K562 (cell line): ENCODE results near the gene MC1R. TPM values are rescaled to one million over a fixed set of nuclear protein-coding genes. Genes with fewer than 3 reads are reported as not detected.
"Not testable (repeated sequence)": the region's sequence is repeated elsewhere in the genome, so short reads cannot be mapped to it uniquely, and the experiment has no call there.

Experiments
- ATAC-seq: fragments of 200-7000 bp; cut with Tn5 transposase; 3 replicates; pipeline ENCODE4 v1.9.1; 2020; ENCODE audit warnings: moderate library complexity
- BruUV-seq: library from RNA; stranded (reverse); fragments of 400-500 nt; replicated peaks from 2 replicates; lab custom pipeline; 2021; lab: Mats Ljungman, UMichigan
- CTCF ChIA-PET: fragments of 300-600 bp; formaldehyde crosslinking; extraction: SDS; loops from one replicate; lab custom pipeline; 2021; ENCODE audit warnings: low intra/inter-chr PET ratio; lab: Yijun Ruan, JAX
- POLR2A ChIA-PET: fragments of 300-600, 350-650 bp; sonication (Branson Sonifier 250); formaldehyde crosslinking; extraction: SDS; loops from one replicate; lab custom pipeline; 2021; ENCODE audit warnings: antibody characterized with exemption, inconsistent platforms; lab: Yijun Ruan, JAX
- DNase-seq, 4 experiments: peaks; one replicate each; pipeline versions ENCODE4 v3.0.0 to v3.0.0-alpha.2; 2011 to 2018; ENCODE audit warnings: low spot score in 3 of 4, mixed read lengths in 3 of 4; ENCODE audit errors: extremely low read depth in 1 of 4
- FAIRE-seq: peaks from 2 replicates; lab custom pipeline; 2011; peaks lifted over from hg19 to GRCh38; lab: Jason Lieb, UNC
- H2AFZ ChIP-seq: 2 replicates; pipeline ENCODE4 v1.6.0; 2011; ENCODE audit warnings: low read depth, low read length, control low read depth, inconsistent platforms
- H3K27ac ChIP-seq: fragments of 200-600 bp; 3 replicates; pipeline ENCODE4 v1.8.0; 2011; ENCODE audit warnings: low read depth, mild to moderate bottlenecking, control low read depth, inconsistent platforms, low read length, moderate library complexity, mixed read lengths; ENCODE audit errors: extremely low read depth
- H3K27me3 ChIP-seq, 2 experiments: fragments of 300-600 bp in 1 of 2; 2 replicates in 1 of 2; 3 replicates in 1 of 2; pipeline versions ENCODE4 v1.6.0 to v1.8.0; 2011; ENCODE audit warnings: inconsistent platforms in 2 of 2, low read length in 2 of 2, mild to moderate bottlenecking in 1 of 2, mixed read lengths in 1 of 2, moderate library complexity in 1 of 2; ENCODE audit not compliant: control insufficient read depth in 2 of 2, insufficient read depth in 2 of 2
- H3K36me3 ChIP-seq: fragments of 300-600 bp; 3 replicates; pipeline ENCODE4 v1.8.0; 2011; ENCODE audit warnings: mild to moderate bottlenecking, low read length, inconsistent platforms; ENCODE audit not compliant: control insufficient read depth, insufficient read depth
- H3K4me1 ChIP-seq, 2 experiments: fragments of 200-600 bp in 1 of 2; replicated peaks in 1 of 2; 2 replicates in 1 of 2; 3 replicates in 1 of 2; pipeline versions ENCODE4 v1.5.1 to v1.8.0; 2011; ENCODE audit warnings: inconsistent platforms in 2 of 2, low read length in 2 of 2, mild to moderate bottlenecking in 1 of 2, mixed read lengths in 1 of 2, moderate library complexity in 1 of 2; ENCODE audit not compliant: control insufficient read depth in 2 of 2, insufficient read depth in 2 of 2
- H3K4me2 ChIP-seq: 2 replicates; pipeline ENCODE4 v1.6.1; 2011; ENCODE audit warnings: low read length, control low read depth, inconsistent platforms, mixed read lengths; ENCODE audit not compliant: insufficient read depth
- H3K4me3 ChIP-seq: fragments of 200-600 bp; sonication (generic), shearing (Covaris generic); 2 replicates; pipeline ENCODE4 v1.5.1; 2016; ENCODE audit warnings: control low read depth, inconsistent platforms
- H3K79me2 ChIP-seq: fragments of 200-600 bp; 3 replicates; pipeline ENCODE4 v1.8.0; 2011; ENCODE audit warnings: low read length, inconsistent platforms; ENCODE audit not compliant: control insufficient read depth, insufficient read depth
- H3K9ac ChIP-seq, 2 experiments: 2 replicates each; pipeline versions ENCODE4 v1.6.0 to v1.6.1; 2011; ENCODE audit warnings: low read depth in 2 of 2, low read length in 2 of 2, control low read depth in 1 of 2, inconsistent platforms in 1 of 2, mild to moderate bottlenecking in 1 of 2, mixed read lengths in 1 of 2; ENCODE audit not compliant: insufficient read depth in 1 of 2
- H3K9me1 ChIP-seq: one replicate; pipeline ENCODE4 v1.6.0; 2011; ENCODE audit warnings: inconsistent platforms, mild to moderate bottlenecking, low read length, moderate library complexity; ENCODE audit not compliant: control insufficient read depth, insufficient read depth
- H3K9me3 ChIP-seq: replicated peaks from 2 replicates; pipeline ENCODE4 v1.5.1; 2011; ENCODE audit warnings: low read depth, low read length, inconsistent platforms; ENCODE audit not compliant: control insufficient read depth, insufficient read depth
- H4K20me1 ChIP-seq: replicated peaks from 2 replicates; pipeline ENCODE4 v1.6.1; 2011; ENCODE audit warnings: low read length, inconsistent platforms, mixed read lengths; ENCODE audit not compliant: control insufficient read depth, insufficient read depth
- EP400 ChIP-seq: fragments of 450-650 bp; IDR thresholded peaks from 2 replicates; pipeline ENCODE4 v1.6.1; 2017; ENCODE audit warnings: antibody characterized with exemption, mild to moderate bottlenecking, moderate library complexity
- POLR2G ChIP-seq: fragments of 200-400 bp; formaldehyde crosslinking; IDR thresholded peaks from 2 replicates; pipeline ENCODE4 v1.6.1; 2017; ENCODE audit warnings: low read depth, mild to moderate bottlenecking, antibody characterized with exemption, low read length, moderate library complexity
- RBFOX2 ChIP-seq: fragments of 200-400 bp; formaldehyde crosslinking; IDR thresholded peaks from 2 replicates; pipeline ENCODE4 v1.6.1; 2017; ENCODE audit warnings: low read depth, mild to moderate bottlenecking, low read length, moderate library complexity
- TEAD1 ChIP-seq, 2 experiments: fragments of 450-650 bp in 1 of 2; sonication (generic) in 1 of 2; formaldehyde crosslinking; IDR thresholded peaks; 2 replicates each; pipeline versions ENCODE4 v1.4.0 to v1.8.0; 2020 to 2022; ENCODE audit warnings: mild to moderate bottlenecking in 2 of 2, missing genetic modification reagents in 1 of 2
- ZFP30 ChIP-seq: fragments of 250-450 bp; sonication (Bioruptor Pico); IDR thresholded peaks from 2 replicates; pipeline ENCODE4 v1.8.0; 2022; ENCODE audit warnings: moderate library complexity, mild to moderate bottlenecking, inconsistent platforms, borderline replicate concordance
- ZNF121 ChIP-seq: sonication (generic); formaldehyde crosslinking; conservative IDR thresholded peaks from 2 replicates; pipeline ENCODE4 v1.8.0; 2022; ENCODE audit warnings: missing genetic modification reagents
- ZNF77 ChIP-seq: fragments of 250-450 bp; sonication (Bioruptor Pico); IDR thresholded peaks from 2 replicates; pipeline ENCODE4 v1.5.0; 2020
- WGBS: fragments of 100-300 bp; shearing (Covaris generic); methylation state at CpG from one replicate; pipeline ENCODE4 v1.1.6; 2016; ENCODE audit warnings: low coverage, mixed read lengths; ENCODE audit not compliant: insufficient coverage; ENCODE audit errors: missing lambda C conversion rate; 5-methylcytosine and 5-hydroxymethylcytosine counted together
- in situ Hi-C: fragments of 300-500 bp; cut with MboI; formaldehyde crosslinking; loops from 4 replicates; pipeline ENCODE4 v1.15.0; 2018; ENCODE audit warnings: inconsistent platforms, mixed read lengths
- intact Hi-C: fragments of 100-400 bp; cut with micrococcal nuclease; formaldehyde crosslinking; loops from 2 replicates; pipeline ENCODE4 v1.14.2; 2022
- polyA plus RNA-seq, 8 experiments: library from polyadenylated mRNA; depleted of rRNA in 4 of 8; stranded (reverse) in 5 of 8; unstranded in 3 of 8; fragments of >200 nt; fragmentation: Nextera tagmentation in 2 of 8; fragmentation: Illumina TruSeq in 1 of 8; extraction: Ambion mirVana in 2 of 8; extraction: Trizol in 1 of 8; gene quantifications; 2 replicates each; pipeline versions ENCODE4 v1.2.1 to v1.2.3, GENCODE V29; 2011 to 2014; ENCODE audit warnings: inconsistent platforms in 1 of 8, missing spikeins in 1 of 8
- total RNA-seq, 7 experiments: library from RNA; depleted of rRNA in 6 of 7; stranded (reverse); fragments of >200 nt in 6 of 7; fragmentation: Illumina TruSeq in 2 of 7; extraction: Trizol in 2 of 7; gene quantifications; 2 replicates each; pipeline versions ENCODE4 v1.2.1 to v1.2.3, GENCODE V29; 2011 to 2021; ENCODE audit warnings: low replicate concordance in 1 of 7

Gene MC1R
- total and polyA plus RNA-seq, 9 of the 15 experiments (the other 6 are each of a cell fraction or from before 2014, with no cell fraction given): 0.14 to 5.3 (median 2.5) TPM; not detected in 1

- H3K9me3 ChIP-seq, H3K4me3 ChIP-seq, H3K27me3 ChIP-seq, intact Hi-C loops, DNase-seq, CTCF ChIA-PET, H3K9ac ChIP-seq, FAIRE-seq, H3K9me1 ChIP-seq, in situ Hi-C loops, ATAC-seq, BruUV-seq, H2AFZ ChIP-seq, H3K27ac ChIP-seq, H3K4me2 ChIP-seq: not testable (repeated sequence)
- Histone ChIP-seq H3K4me1 (peaks cover 7 to 11% of the 10 kb centered on the region in 2 experiments), H3K36me3 (peaks cover 87% of the 10 kb centered on the region), H3K79me2 (peaks cover 81% of the 10 kb centered on the region), H4K20me1 (peaks cover 11% of the 10 kb centered on the region)
- 97% methylated on average over 19 of the region's 28 CpGs for WGBS
- POLR2A ChIA-PET: interaction anchor here (1.0 kb wide), 1 partner anchor 9 kb away, joined by 3 read pairs; no protein-coding TSS in a partner anchor
- TF ChIP-seq POLR2G (peak; percentile 56), RBFOX2 (0 out of 2 replicates have a peak, but pooled peaks have one; percentile 34)
These were observed 39.5 kb upstream of the MC1R start for GRCh38 chr16:89879123-89879522.

GRCh38 chr16:89880477-89881367 is 37.9 kb upstream of the MC1R start:
- CTCF ChIA-PET: no interaction called here
- Histone ChIP-seq H3K4me2 (no peak overlapping the region), H3K27ac (no peak overlapping the region), H3K79me2 (peaks cover 67% of the 10 kb centered on the region), H3K9me3 (no peaks in the 10 kb centered on the region; the same call in 1 of the 2 replicates), H3K27me3 (no peaks in the 10 kb centered on the region), H3K36me3 (peaks cover 89% of the 10 kb centered on the region), H3K9me1 (peaks cover 5% of the 10 kb centered on the region), H3K4me3 (no peak overlapping the region), H3K4me1 (0 out of 5 replicates have a peak, but pooled peaks cover 0 to 3% of the 10 kb centered on the region in 2 experiments), H3K9ac (no peak overlapping the region), H4K20me1 (0 out of 2 replicates have a peak, but pooled peaks cover 4% of the 10 kb centered on the region), H2AFZ (no peak overlapping the region)
- DNase-seq: no peak
- no TSS peak for BruUV-seq
- POLR2A ChIA-PET: interaction anchor here (0.6 to 2.0 kb wide), 2 partner anchors 10 to 14 kb away, joined by 3 to 8 read pairs; no protein-coding TSS in a partner anchor
- in situ Hi-C loops (no loop called here), intact Hi-C loops (no loop called here)
- no peak for FAIRE-seq
- TF ChIP-seq EP400 (no peak), ZNF121 (CRISPR knock-in tag) (peak; percentile 88), ZFP30 (no peak), TEAD1 (CRISPR knock-in tag; IDR thresholded peaks at IDR 0.05) (0 out of 4 replicates have a peak, but pooled peaks of 1 of the 2 experiments have one; percentile 21), ZNF77 (CRISPR knock-in tag) (no peak)
- 96% methylated on average over 15 of the region's 18 CpGs for WGBS
- no peak for ATAC-seq
